Left renal cortex interstitium (tissue), 4 donors: ENCODE data around the gene CACNG8. TPM values are rescaled to one million over a fixed set of nuclear protein-coding genes. Genes with fewer than 3 reads are reported as not detected.
"Not testable (repeated sequence)": the region's sequence is repeated elsewhere in the genome, so short reads cannot be mapped to it uniquely, and the experiment has no call there.

ENCODE experiments used
- DNase-seq, 4 donors: peaks; one replicate each; pipeline ENCODE4 v3.0.0-alpha.2; 2013; ENCODE audit warnings: low read depth in 4 of 4, low spot score in 2 of 4, missing footprints in 1 of 4
- polyA plus RNA-seq, 4 donors: library from polyadenylated mRNA; unstranded; fragments of 120-200 nt; gene quantifications; one replicate each; pipeline ENCODE4 v1.2.1, GENCODE V29; 2013; ENCODE audit not compliant: insufficient read length in 4 of 4

Gene CACNG8
- polyA plus RNA-seq, result under 1 TPM; 0.16 to 0.62 (median 0.35) TPM

GRCh38 chr19:53962887-53963431, at the start of gene CACNG8:
Gene CACNG8 (plus strand): TSS chr19:53962937.
- no peak for DNase-seq

- no peak for DNase-seq
Observed at GRCh38 chr19:53915000-53915399, 47.7 kb upstream of the CACNG8 start.

DNA sequence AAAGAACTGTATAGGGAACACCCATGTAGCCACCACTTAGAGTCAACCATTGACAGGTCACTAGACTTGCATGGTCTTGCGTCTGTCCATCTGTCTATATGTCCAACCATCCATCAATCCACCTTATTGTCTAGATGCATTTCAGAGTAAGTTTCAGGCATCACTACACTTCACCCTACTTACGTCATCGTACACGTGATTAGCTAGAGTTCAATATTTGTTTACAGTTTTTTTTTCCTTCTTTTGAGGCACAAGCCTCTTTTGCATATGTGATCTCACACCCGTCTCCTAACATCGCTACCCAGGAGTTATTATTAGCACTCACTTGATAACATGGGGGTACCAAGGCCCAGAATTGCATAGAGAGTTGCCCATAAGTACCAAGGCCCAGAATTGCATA, 46.7 kb upstream of the CACNG8 start:
- DNase-seq, result no peak

DNA sequence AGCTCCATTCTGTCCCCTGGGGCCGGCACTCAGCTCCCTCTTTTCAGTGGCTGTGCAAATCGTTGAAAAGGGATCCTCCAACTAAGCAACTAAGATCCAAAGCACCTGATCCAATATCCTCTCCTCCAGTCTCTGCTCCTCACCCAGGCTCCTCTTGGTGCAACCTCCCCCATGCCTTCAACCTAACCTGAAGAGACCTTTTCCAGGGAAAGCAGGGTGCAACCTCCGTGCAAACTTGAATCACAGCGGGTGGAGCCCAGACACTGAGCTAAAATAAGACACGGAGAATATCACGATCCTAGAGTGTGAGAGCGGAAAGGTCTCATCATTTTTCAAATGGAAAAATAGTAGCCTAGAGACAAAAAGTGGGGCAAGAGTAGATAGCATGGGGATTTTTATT, 45.4 kb upstream of the CACNG8 start:
- DNase-seq, result no peak

DNA sequence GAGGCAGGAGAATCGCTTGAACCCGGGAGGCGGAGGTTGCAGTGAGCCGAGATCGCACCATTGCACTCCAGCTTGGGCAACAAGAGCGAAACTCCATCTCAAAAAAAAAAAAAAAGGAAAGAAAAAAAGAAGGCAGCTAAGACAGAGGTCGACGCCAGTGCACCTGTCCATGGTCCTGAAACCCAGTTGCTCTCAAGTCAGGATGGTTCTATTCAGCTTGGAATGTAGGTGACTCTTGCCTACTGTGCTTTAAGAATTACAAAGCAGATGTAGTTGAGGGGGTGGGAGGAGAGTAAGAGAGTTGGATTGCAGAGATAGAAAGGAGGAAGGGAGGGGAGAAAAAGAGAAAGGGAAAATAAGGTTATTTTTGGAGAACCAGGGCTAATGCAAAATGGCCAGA, 35.0 kb upstream of the CACNG8 start:
- peak in 1 of 4 donors; percentile 73 for DNase-seq

- DNase-seq, result no peak
Observed at GRCh38 chr19:53936029-53936428, 26.7 kb upstream of the CACNG8 start.

GRCh38 chr19:53942001-53942786, 20.5 kb upstream of the CACNG8 start:
- no peak for DNase-seq

DNA sequence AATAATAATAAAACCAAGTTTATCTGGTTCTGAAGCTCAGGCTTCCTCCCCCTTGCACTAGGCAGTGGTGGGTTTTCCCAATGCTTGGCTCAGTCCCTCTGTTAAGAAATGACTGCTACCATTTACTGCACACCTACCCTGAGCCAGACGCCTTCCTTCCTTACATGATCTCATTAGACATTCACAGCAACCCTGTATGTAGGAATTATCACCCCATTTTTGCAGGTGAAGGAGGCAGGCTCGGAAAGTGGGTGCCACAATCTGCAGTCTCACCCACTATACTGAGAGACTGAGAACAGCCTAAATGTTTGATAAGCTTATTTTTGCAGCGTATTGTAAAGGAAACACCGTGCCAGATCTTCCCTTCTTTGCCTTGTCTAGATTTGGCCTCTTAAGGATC, 18.3 kb upstream of the CACNG8 start:
- no peak for DNase-seq

GRCh38 chr19:53944933-53945332, 17.8 kb upstream of the CACNG8 start:
- DNase-seq, result no peak

GRCh38 chr19:53945441-53945840, 17.3 kb upstream of the CACNG8 start:
- DNase-seq, result no peak

GRCh38 chr19:53945998-53946397, 16.7 kb upstream of the CACNG8 start:
- no peak for DNase-seq

- no peak for DNase-seq
Observed at GRCh38 chr19:53947624-53948023, 15.1 kb upstream of the CACNG8 start.

GRCh38 chr19:53948611-53949010, 14.1 kb upstream of the CACNG8 start:
- not testable (repeated sequence) for DNase-seq

GRCh38 chr19:53951436-53951835, 11.3 kb upstream of the CACNG8 start:
- DNase-seq, result no peak

DNA sequence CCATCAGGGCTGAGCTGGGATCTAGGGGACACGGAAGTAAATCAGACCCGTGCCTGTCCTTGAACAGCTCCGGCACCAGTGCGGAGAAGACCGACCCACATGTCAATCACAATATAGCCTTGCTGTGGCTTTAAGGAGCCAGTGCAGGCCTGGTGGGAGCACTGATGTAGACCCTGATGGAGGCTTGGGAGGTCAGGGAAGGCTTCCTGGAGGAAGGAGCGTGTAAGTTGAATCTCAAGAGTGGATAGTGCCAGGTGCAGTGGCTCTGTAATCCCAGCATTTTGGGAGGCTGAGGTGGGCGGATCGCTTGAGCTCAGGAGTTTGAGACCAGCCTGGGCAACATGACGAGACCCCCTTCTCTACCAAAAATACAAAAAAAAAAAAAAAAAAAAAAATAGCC, 10.8 kb upstream of the CACNG8 start:
- DNase-seq, result no peak

DNA sequence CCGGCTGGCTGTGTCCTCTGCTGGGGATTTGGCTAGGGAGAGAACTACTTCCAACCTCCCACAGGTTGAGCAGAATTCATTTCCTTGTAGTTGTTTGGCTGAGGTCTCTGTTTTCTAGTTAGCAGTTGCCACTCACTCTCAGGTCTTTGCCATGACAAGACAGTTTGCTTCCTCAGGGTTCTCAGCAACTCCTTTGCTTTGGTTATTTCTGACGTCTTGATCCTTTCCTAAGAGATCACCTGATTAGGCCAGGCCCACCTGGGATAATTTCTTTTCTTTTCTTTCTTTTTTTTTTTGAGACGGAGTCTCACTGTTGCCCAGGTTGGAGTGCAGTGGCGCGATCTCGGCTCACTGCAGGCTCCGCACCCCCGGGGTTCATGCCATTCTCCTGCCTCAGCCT, 9.4 kb upstream of the CACNG8 start:
- DNase-seq, result no peak

- DNase-seq, result no peak
Observed at GRCh38 chr19:53957448-53958167, 5.1 kb upstream of the CACNG8 start.

GRCh38 chr19:53958168-53958571, 4.6 kb upstream of the CACNG8 start:
- no peak for DNase-seq

- no peak for DNase-seq
Observed at GRCh38 chr19:53958823-53959757, 3.6 kb upstream of the CACNG8 start.

GRCh38 chr19:53960187-53960586, 2.5 kb upstream of the CACNG8 start:
- no peak for DNase-seq

GRCh38 chr19:53960886-53961285, 1.9 kb upstream of the CACNG8 start:
- no peak for DNase-seq
